ENCODE measurements around the gene NELL2.
"Not testable (repeated sequence)": the region's sequence is repeated elsewhere in the genome, so short reads cannot be mapped to it uniquely, and the experiment has no call there.

Gene NELL2

GRCh38 chr12:44875954-44876543, at the start of gene NELL2:
Gene NELL2, minus strand, starts transcription at chr12:44876315. Its CDS starts 446 bp downstream, at chr12:44875869.
- peak; percentile 65 for DNase-seq

GRCh38 chr12:44921736-44922135, 45.6 kb upstream of the NELL2 start:
- DNase-seq = no peak

GRCh38 chr12:44917141-44917540, 41.0 kb upstream of the NELL2 start:
- DNase-seq = no peak

- no peak for DNase-seq
Measured at GRCh38 chr12:44915958-44916357, 39.8 kb upstream of the NELL2 start.

- DNase-seq = no peak
Measured at GRCh38 chr12:44904321-44904720, 28.2 kb upstream of the NELL2 start.

GRCh38 chr12:44898108-44898507, 22.0 kb upstream of the NELL2 start:
- not testable (repeated sequence) for DNase-seq

GRCh38 chr12:44889926-44890325, 13.8 kb upstream of the NELL2 start:
- DNase-seq = no peak

GRCh38 chr12:44889162-44889561, 13.0 kb upstream of the NELL2 start:
- no peak for DNase-seq

- no peak for DNase-seq
Measured at GRCh38 chr12:44885902-44886301, 9.8 kb upstream of the NELL2 start.

GRCh38 chr12:44881197-44881596, 5.1 kb upstream of the NELL2 start:
- DNase-seq = no peak

- peak; percentile 60 for DNase-seq
Measured at GRCh38 chr12:44876544-44877410, 662 bp upstream of the NELL2 start.

- peak; percentile 28 for DNase-seq
Measured at GRCh38 chr12:44875417-44875953, 630 bp downstream of the NELL2 start.

GRCh38 chr12:44874981-44875416, 1.1 kb downstream of the NELL2 start:
- peak; percentile 32 for DNase-seq

GRCh38 chr12:44873898-44874297, 2.2 kb downstream of the NELL2 start:
- no peak for DNase-seq

- no peak for DNase-seq
Measured at GRCh38 chr12:44869503-44869902, 6.6 kb downstream of the NELL2 start.

GRCh38 chr12:44863867-44864266, 12.2 kb downstream of the NELL2 start:
- DNase-seq = no peak

- DNase-seq = no peak
Measured at GRCh38 chr12:44859998-44860689, 16.0 kb downstream of the NELL2 start.

- DNase-seq = no peak
Measured at GRCh38 chr12:44858226-44858855, 17.8 kb downstream of the NELL2 start.

- no peak for DNase-seq
Measured at GRCh38 chr12:44852483-44852882, 23.6 kb downstream of the NELL2 start.

- no peak for DNase-seq
Measured at GRCh38 chr12:44851586-44851985, 24.5 kb downstream of the NELL2 start.

- DNase-seq = no peak
Measured at GRCh38 chr12:44848703-44849085, 27.4 kb downstream of the NELL2 start.

- DNase-seq = no peak
Measured at GRCh38 chr12:44847888-44848702, 28.0 kb downstream of the NELL2 start.
